Activated CD8-positive, alpha-beta memory T cell treated with anti-CD3 and anti-CD28 coated beads, Interleukin-2, amount 50 U/mL, for 1 hour (primary cell): ENCODE results near the gene PPP2R1B.
"Not testable (repeated sequence)": the region's sequence is repeated elsewhere in the genome, so short reads cannot be mapped to it uniquely, and the experiment has no call there.

Source experiments
- DNase-seq: peaks from one replicate; pipeline ENCODE4 v3.0.0-alpha.2; 2020; ENCODE audit errors: extremely low read depth

Gene PPP2R1B

GRCh38 chr11:111726301-111726713, 39.9 kb downstream of the PPP2R1B start:
- DNase-seq: no peak

- no peak for DNase-seq
Observed at GRCh38 chr11:111725621-111726020, 40.6 kb downstream of the PPP2R1B start.

- DNase-seq: no peak
Observed at GRCh38 chr11:111724615-111725129, 41.5 kb downstream of the PPP2R1B start.

- no peak for DNase-seq
Observed at GRCh38 chr11:111723595-111723994, 42.6 kb downstream of the PPP2R1B start.

- DNase-seq: no peak
Observed at GRCh38 chr11:111722501-111722900, 43.7 kb downstream of the PPP2R1B start.

- DNase-seq: no peak
Observed at GRCh38 chr11:111720801-111721494, 45.2 kb downstream of the PPP2R1B start.

GRCh38 chr11:111719379-111719778, 46.8 kb downstream of the PPP2R1B start:
- DNase-seq: no peak

- no peak for DNase-seq
Observed at GRCh38 chr11:111718859-111719258, 47.3 kb downstream of the PPP2R1B start.

GRCh38 chr11:111718436-111718835, 47.8 kb downstream of the PPP2R1B start:
- DNase-seq: no peak

- not testable (repeated sequence) for DNase-seq
Observed at GRCh38 chr11:111717660-111718059, 48.5 kb downstream of the PPP2R1B start.

GRCh38 chr11:111715142-111715816, 50.9 kb downstream of the PPP2R1B start:
- DNase-seq: no peak

GRCh38 chr11:111714522-111714921, 51.7 kb downstream of the PPP2R1B start:
- DNase-seq: no peak

GRCh38 chr11:111707691-111708067, 58.5 kb downstream of the PPP2R1B start:
- no peak for DNase-seq

GRCh38 chr11:111707039-111707690, 59.0 kb downstream of the PPP2R1B start:
- no peak for DNase-seq

GRCh38 chr11:111703576-111703975, 62.6 kb downstream of the PPP2R1B start:
- no peak for DNase-seq

- DNase-seq: no peak
Observed at GRCh38 chr11:111702623-111703022, 63.6 kb downstream of the PPP2R1B start.

- no peak for DNase-seq
Observed at GRCh38 chr11:111700162-111700561, 66.0 kb downstream of the PPP2R1B start.

GRCh38 chr11:111699579-111700156, 66.5 kb downstream of the PPP2R1B start:
- no peak for DNase-seq

- no peak for DNase-seq
Observed at GRCh38 chr11:111698852-111699559, 67.2 kb downstream of the PPP2R1B start.

- DNase-seq: no peak
Observed at GRCh38 chr11:111697933-111698371, 68.2 kb downstream of the PPP2R1B start.

GRCh38 chr11:111696556-111696955, 69.6 kb downstream of the PPP2R1B start:
- DNase-seq: no peak

GRCh38 chr11:111694851-111695250, 71.3 kb downstream of the PPP2R1B start:
- no peak for DNase-seq
